Common myeloid progenitor, CD34-positive (primary cell): ENCODE results near the gene REL.
A peak's percentile ranks its signal among the peaks of the same experiment; 100 is the strongest.

Source experiments
- CTCF ChIA-PET: fragments of 350-600 bp; sonication (Branson Sonifier 250); formaldehyde crosslinking; loops from one replicate; lab custom pipeline; 2021; ENCODE audit warnings: antibody characterized with exemption; lab: Charles Lee
- POLR2A ChIA-PET: fragments of 350-600 bp; sonication (Branson Sonifier 250); formaldehyde crosslinking; loops from one replicate; lab custom pipeline; 2021; ENCODE audit warnings: antibody characterized with exemption; lab: Charles Lee
- DNase-seq, 3 donors: peaks; one replicate each; pipeline versions ENCODE4 v3.0.0 to v3.0.0-alpha.2; 2013
- H3K27ac ChIP-seq, 2 experiments: 1 replicate in 1 of 2; 2 replicates in 1 of 2; pipeline ENCODE4 v1.7.0; 2013; ENCODE audit warnings: inconsistent platforms in 2 of 2, low read length in 2 of 2, mild to moderate bottlenecking in 2 of 2, low read depth in 1 of 2, moderate library complexity in 1 of 2; ENCODE audit not compliant: severe bottlenecking in 2 of 2, insufficient read depth in 1 of 2, poor library complexity in 1 of 2
- H3K27me3 ChIP-seq, 5 experiments: replicated peaks in 2 of 5; 1 replicate in 3 of 5; 2 replicates in 2 of 5; pipeline versions ENCODE4 v1.6.1 to v1.7.0; 2013; ENCODE audit warnings: low read length in 4 of 5, mild to moderate bottlenecking in 2 of 5, moderate library complexity in 2 of 5, inconsistent platforms in 1 of 5; ENCODE audit not compliant: insufficient read depth in 5 of 5, control insufficient read depth in 4 of 5
- H3K36me3 ChIP-seq, 4 experiments: 1 replicate in 2 of 4; 2 replicates in 2 of 4; pipeline versions ENCODE4 v1.6.1 to v1.7.0; 2013; ENCODE audit warnings: low read length in 3 of 4, control low read depth in 1 of 4, mild to moderate bottlenecking in 1 of 4; ENCODE audit not compliant: control insufficient read depth in 4 of 4, insufficient read depth in 4 of 4
- H3K4me1 ChIP-seq, 4 experiments: 1 replicate in 3 of 4; 2 replicates in 1 of 4; pipeline versions ENCODE4 v1.6.1 to v1.7.1; 2013; ENCODE audit warnings: low read length in 3 of 4, mild to moderate bottlenecking in 3 of 4, control low read depth in 1 of 4, inconsistent platforms in 1 of 4, moderate library complexity in 1 of 4; ENCODE audit not compliant: control insufficient read depth in 4 of 4, insufficient read depth in 4 of 4; ENCODE audit errors: control extremely low read depth in 1 of 4
- H3K4me3 ChIP-seq, 7 experiments: 1 replicate in 4 of 7; 2 replicates in 3 of 7; pipeline versions ENCODE4 v1.5.1 to v1.7.0; 2013; ENCODE audit warnings: mild to moderate bottlenecking in 7 of 7, low read length in 6 of 7, moderate library complexity in 6 of 7, inconsistent platforms in 2 of 7, low read depth in 2 of 7, control low read depth in 1 of 7; ENCODE audit not compliant: insufficient read depth in 4 of 7, control insufficient read depth in 1 of 7; ENCODE audit errors: extremely low read depth in 1 of 7
- H3K9me3 ChIP-seq, 5 experiments: 1 replicate in 4 of 5; 2 replicates in 1 of 5; pipeline versions ENCODE4 v1.6.1 to v1.7.1; 2013; ENCODE audit warnings: low read length in 4 of 5, mild to moderate bottlenecking in 2 of 5, inconsistent platforms in 1 of 5, low read depth in 1 of 5, moderate library complexity in 1 of 5; ENCODE audit not compliant: control insufficient read depth in 4 of 5, insufficient read depth in 2 of 5; ENCODE audit errors: control extremely low read depth in 1 of 5
- WGBS: methylation state at CpG from one replicate; pipeline ENCODE4 v1.1.5; 2013; ENCODE audit not compliant: insufficient coverage; 5-methylcytosine and 5-hydroxymethylcytosine counted together

Gene REL

DNA sequence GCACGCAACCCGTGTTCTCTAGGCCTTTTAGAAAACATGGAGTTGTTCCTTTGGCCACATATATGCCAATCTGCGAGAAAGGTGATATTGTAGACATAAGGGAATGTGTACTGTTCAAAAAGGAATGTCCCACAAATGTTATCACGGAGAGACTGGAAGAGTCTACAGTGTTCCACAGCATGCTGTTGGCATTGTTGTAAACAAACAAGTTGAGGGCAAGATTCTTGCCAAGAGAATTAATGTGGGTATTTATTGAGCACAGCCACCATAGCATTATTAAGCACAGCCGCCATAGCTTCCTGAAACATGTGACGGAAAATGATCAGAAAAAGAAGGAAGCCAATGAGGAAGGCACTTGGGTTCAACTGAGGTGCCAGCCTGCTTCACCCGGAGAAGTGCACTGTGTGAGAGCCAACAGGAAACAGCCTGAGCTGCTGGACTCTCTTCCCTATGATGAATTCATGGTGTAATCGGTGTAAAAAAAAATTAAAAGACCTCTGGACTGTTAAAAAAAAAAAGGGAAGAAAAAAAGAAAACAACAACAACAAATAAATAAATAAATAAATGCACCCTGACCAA, 29.0 kb upstream of the REL start:
- CTCF ChIA-PET: interaction anchor here (1.3 kb wide), 1 partner anchor 26 kb away, joined by 5 read pairs; no protein-coding TSS in a partner anchor

DNA sequence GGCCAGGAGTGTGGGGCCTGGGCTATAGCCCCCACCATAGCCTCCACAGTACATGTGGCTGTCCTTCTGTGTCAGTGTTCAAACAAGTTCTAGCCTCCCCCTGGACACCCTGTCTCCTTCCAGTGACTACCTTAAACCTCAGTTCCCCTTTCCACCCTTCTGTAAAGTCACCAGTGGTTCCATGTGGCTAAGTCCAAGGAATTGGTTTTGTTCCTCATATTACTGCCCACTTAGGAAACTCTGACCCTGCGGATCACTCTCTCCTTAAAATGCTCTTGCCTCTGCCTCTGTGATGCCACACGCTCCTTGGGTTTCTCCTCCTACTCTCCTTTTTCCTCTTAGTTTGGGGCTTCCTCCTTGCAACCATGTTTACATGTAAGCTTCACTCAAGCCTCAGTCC, 27.8 kb upstream of the REL start:
- WGBS: 97% methylated on average over 2 of the region's 2 CpGs
- POLR2A ChIA-PET: no interaction called here
- CTCF ChIA-PET: interaction anchor here (1.3 kb wide), 1 partner anchor 27 kb away, joined by 5 read pairs; no protein-coding TSS in a partner anchor

More for the DNA sequence above, 29.0 kb upstream of the REL start:
- H3K27me3 ChIP-seq: no peaks in the 10 kb centered on the region
- no peak overlapping the region for H3K4me3 ChIP-seq
- no peak overlapping the region for H3K27ac ChIP-seq
- H3K36me3 ChIP-seq: no peaks in the 10 kb centered on the region
- no peaks in the 10 kb centered on the region for H3K9me3 ChIP-seq
- peak; percentile 17 to 70 (median 51) for DNase-seq
- WGBS: 96% methylated on average over 3 of the region's 8 CpGs
- POLR2A ChIA-PET: no interaction called here
- H3K4me1 ChIP-seq: peaks cover 0 to 12% (median 7%) of the 10 kb centered on the region in 4 experiments

DNA sequence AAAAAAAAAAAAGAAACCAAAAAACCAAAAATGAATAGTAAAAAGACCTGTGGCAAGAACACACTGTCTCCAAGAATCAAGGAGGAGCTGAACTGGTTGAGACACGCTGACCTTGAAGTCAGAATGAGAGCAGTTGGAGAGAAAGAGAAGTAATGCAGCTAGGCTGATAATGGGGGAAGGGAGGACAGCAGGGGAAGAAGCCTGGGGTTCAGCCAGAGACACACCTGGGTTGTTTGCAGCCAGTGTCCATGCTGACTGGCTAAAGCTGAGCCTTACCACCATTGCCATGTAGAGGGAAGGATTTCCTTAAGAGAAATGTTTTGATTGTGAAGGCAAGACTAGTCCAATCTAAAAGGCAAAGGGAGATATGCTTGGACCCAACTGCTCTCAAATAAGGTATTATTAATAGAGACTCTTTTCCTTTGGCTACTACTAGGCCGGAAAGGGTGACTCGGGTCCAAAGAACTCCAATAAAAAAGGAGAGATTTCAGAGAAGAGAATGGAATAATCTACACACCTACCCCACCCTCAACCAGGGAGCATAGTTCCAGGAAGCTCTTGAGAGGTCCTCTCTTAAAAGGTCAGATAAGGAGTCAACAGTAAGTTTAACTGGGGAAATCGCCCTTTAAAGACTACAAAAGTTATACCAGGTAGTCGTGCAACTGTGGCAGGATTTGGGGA, 25.2 kb upstream of the REL start:
- peaks cover 0 to 12% (median 6%) of the 10 kb centered on the region in 4 experiments for H3K4me1 ChIP-seq
- ChIA-PET CTCF (no interaction called here), POLR2A (no interaction called here)
- no peaks in the 10 kb centered on the region for H3K9me3 ChIP-seq
- DNase-seq: no peak
- no peak overlapping the region for H3K4me3 ChIP-seq
- no peak overlapping the region for H3K27ac ChIP-seq
- no peaks in the 10 kb centered on the region for H3K27me3 ChIP-seq
- 100% methylated on average over 2 of the region's 5 CpGs for WGBS
- no peaks in the 10 kb centered on the region for H3K36me3 ChIP-seq

More for the DNA sequence above, 27.8 kb upstream of the REL start:
- Histone ChIP-seq H3K27me3 (no peaks in the 10 kb centered on the region), H3K4me3 (no peak overlapping the region), H3K4me1 (peaks cover 0 to 12% (median 7%) of the 10 kb centered on the region in 4 experiments), H3K9me3 (no peaks in the 10 kb centered on the region), H3K27ac (no peak overlapping the region), H3K36me3 (no peaks in the 10 kb centered on the region)
- no peak for DNase-seq

DNA sequence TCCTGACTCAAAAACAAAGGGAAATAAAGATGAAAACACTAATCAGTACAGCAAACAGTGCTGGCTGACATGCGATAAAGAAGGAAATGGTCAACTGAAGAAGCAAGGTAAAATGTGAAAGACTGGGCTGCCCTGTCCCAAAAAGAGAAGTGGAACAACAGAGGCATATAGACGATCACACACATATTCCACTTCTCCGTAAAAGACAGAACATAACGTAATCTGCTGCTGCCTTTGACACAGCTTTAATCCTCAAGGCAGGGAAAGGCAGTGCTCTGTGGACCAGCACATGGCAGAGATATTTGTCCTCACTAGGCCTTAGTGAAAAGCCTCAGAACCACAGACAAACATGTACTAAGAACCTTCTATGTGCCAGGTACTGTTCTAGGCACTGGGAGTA, 24.3 kb upstream of the REL start:
- CTCF ChIA-PET: no interaction called here
- Histone ChIP-seq H3K9me3 (peaks cover 0 to 4% (median 0%) of the 10 kb centered on the region in 5 experiments), H3K27ac (no peak overlapping the region), H3K36me3 (no peaks in the 10 kb centered on the region), H3K4me1 (peaks cover 0 to 19% (median 5%) of the 10 kb centered on the region in 4 experiments), H3K27me3 (no peaks in the 10 kb centered on the region), H3K4me3 (no peak overlapping the region)
- DNase-seq: no peak
- WGBS: 100% methylated on average over 2 of the region's 4 CpGs
- POLR2A ChIA-PET: no interaction called here

DNA sequence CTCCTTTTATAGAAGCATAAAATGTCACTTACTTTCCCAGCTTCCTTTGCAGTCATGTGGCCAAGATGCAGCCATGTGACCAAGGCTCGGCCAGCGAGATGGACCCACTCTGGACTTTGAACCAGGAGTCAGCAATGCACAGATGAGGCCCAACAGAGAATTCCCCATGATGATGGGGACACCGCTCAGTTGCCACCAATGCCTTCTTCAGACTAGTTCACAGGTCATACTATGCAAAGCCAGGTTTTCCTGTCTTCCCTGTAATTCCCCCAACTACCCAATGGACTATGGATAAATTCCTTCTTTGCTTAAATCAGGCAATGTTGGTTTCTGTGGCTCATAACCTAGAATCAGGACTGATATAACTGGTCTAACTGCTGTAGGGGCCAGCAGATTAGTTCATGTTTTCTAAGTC, 22.5 kb upstream of the REL start:
- WGBS: 100% methylated on average over 3 of the region's 3 CpGs
- ChIA-PET CTCF (no interaction called here), POLR2A (no interaction called here)
- H3K4me1 ChIP-seq: peaks cover 0 to 27% (median 1%) of the 10 kb centered on the region in 4 experiments
- no peaks in the 10 kb centered on the region for H3K36me3 ChIP-seq
- no peak for DNase-seq
- no peaks in the 10 kb centered on the region for H3K27me3 ChIP-seq
- peaks cover 0 to 5% (median 0%) of the 10 kb centered on the region in 5 experiments for H3K9me3 ChIP-seq
- H3K4me3 ChIP-seq: no peak overlapping the region
- H3K27ac ChIP-seq: no peak overlapping the region

DNA sequence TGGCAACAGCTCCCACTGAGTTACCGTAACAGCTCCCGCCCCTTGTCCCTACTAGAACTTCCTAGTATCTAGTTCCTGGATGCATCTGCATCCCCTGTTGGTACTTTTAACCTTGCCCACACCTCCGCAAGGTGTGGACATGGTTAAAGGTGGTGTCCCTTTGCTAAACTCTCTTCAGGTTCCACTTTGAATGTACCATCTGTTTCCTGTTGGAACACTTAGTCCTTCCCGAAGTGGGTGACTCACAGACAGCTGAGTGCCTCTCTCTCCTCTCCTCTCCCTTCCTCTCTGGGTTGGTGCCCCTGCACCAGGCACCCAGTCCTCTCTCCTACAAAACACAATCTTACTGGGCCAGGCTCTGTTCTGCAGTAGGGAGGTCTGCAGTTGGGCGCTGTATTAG, 19.6 kb upstream of the REL start:
- H3K27me3 ChIP-seq: no peaks in the 10 kb centered on the region
- POLR2A ChIA-PET: no interaction called here
- H3K4me1 ChIP-seq: peaks cover 0 to 21% (median 1%) of the 10 kb centered on the region in 4 experiments
- peaks cover 0 to 15% (median 3%) of the 10 kb centered on the region in 5 experiments for H3K9me3 ChIP-seq
- H3K4me3 ChIP-seq: no peak overlapping the region
- H3K27ac ChIP-seq: no peak overlapping the region
- CTCF ChIA-PET: no interaction called here
- DNase-seq: peak in 2 of 3 donors; percentile 68 to 80
- 69% methylated on average over 3 of the region's 5 CpGs for WGBS
- no peaks in the 10 kb centered on the region for H3K36me3 ChIP-seq

DNA sequence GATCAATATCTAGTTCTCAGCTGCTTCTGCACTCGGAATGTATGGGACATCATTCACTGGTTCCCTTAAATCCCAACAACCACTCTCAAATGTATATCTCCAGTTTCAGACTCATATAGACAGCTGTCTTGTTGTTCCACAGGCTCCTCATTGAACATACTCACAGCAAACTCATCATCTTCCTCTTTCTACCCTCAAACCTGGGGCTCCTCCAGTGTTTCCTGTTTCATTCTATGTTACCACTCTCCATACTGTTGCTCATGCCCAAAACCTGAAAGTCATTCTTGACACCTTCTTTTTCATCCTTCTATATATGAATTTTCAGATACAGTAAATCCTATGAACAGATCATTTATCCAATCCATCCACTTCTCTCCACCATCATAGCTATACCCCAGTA, 18.7 kb upstream of the REL start:
- no peaks in the 10 kb centered on the region for H3K36me3 ChIP-seq
- H3K27me3 ChIP-seq: no peaks in the 10 kb centered on the region
- ChIA-PET POLR2A (no interaction called here), CTCF (interaction anchor here (0.8 to 0.9 kb wide), 3 partner anchors 13 to 364 kb away, joined by 3 read pairs; no protein-coding TSS in a partner anchor)
- H3K4me3 ChIP-seq: no peak overlapping the region
- no peak overlapping the region for H3K27ac ChIP-seq
- peak in 2 of 3 donors; percentile 26 to 44 for DNase-seq
- 100% methylated on average over 1 of the region's 1 CpG for WGBS
- H3K4me1 ChIP-seq: peaks cover 5 to 28% (median 8%) of the 10 kb centered on the region in 4 experiments
- peaks cover 0 to 18% (median 3%) of the 10 kb centered on the region in 5 experiments for H3K9me3 ChIP-seq
